Left cardiac atrium (tissue), 4 donors: ENCODE data around the gene GOLGA8B. TPM values are rescaled to one million over a fixed set of nuclear protein-coding genes. Genes with fewer than 3 reads are reported as not detected.
"Not testable (repeated sequence)": the region's sequence is repeated elsewhere in the genome, so short reads cannot be mapped to it uniquely, and the experiment has no call there.

ENCODE experiments used
- ATAC-seq, 2 donors: fragments of 200-7000 bp; cut with Tn5 transposase; one replicate each; pipeline ENCODE4 v1.9.1; 2020; ENCODE audit warnings: mild to moderate bottlenecking in 2 of 2, moderate library complexity in 2 of 2
- DNase-seq: peaks from one replicate; pipeline ENCODE4 v3.0.0-alpha.2; 2020
- intact Hi-C, 2 donors: fragments of 100-400 bp; cut with DNase I; formaldehyde crosslinking; loops; one replicate each; pipeline versions ENCODE4 v1.14.1 to v1.15.1; 2022 to 2023
- total RNA-seq, 2 donors: library from RNA; stranded (reverse); fragmentation: NEBNext Ultra II Directional; extraction: Animal tissue kit (Norgen Biotek cat#: 25700); gene quantifications; one replicate each; pipeline ENCODE4 v1.2.1, GENCODE V29; 2021
- donor health status: DM: no; HTN: yes; CAD: no.
- donor health status: DM: no; HTN: yes; CAD: no; lungs with severe emphysema.
- donor health status: DM: yes; HTN: yes; CAD: no.
- donor health status: Dilated cardiomyopathy.

GOLGA8B gene
- total RNA-seq, 2 donors from 2014 or later: 14.5 to 32.4 TPM

DNA sequence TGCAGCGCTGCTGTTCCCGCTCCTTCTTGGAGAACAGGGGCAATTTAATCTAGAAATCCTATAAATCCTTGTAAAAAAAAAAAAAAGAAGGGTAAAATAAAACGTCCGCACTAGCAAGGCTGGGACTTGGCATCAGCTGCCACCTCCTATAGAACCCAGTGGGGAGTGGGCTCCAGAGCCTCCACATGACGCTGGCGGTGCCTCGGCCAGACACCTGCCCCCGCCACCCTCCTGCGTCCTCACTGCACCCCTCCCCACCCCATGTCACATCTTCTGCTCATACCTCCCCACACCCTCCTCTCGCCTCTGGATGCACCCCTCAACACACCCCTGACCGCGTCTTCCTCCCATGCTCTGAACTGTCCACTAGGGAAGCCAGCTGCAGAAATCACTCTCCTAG, 8.4 kb downstream of the GOLGA8B start:
- ATAC-seq, intact Hi-C loops, DNase-seq: not testable (repeated sequence)

DNA sequence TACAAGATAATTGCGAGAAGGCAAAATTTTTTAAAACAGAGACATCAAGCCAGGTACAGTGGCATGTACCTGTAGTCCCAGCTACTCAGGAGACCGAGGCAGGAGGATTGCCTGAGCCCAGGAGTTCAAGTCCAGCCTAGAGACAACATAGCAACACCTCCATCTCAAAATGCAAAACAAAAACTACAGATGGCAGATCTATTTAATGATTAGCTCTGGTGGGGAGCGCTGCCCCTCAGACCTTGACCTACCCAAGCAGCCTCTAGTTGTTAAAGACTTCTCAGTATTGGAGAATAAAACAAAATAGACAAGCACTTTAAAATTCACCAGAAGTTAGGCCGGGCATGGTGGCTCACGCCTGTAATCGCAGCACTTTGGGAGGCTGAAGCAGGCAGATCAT, 10.5 kb downstream of the GOLGA8B start:
- DNase-seq, intact Hi-C loops, ATAC-seq: not testable (repeated sequence)

DNA sequence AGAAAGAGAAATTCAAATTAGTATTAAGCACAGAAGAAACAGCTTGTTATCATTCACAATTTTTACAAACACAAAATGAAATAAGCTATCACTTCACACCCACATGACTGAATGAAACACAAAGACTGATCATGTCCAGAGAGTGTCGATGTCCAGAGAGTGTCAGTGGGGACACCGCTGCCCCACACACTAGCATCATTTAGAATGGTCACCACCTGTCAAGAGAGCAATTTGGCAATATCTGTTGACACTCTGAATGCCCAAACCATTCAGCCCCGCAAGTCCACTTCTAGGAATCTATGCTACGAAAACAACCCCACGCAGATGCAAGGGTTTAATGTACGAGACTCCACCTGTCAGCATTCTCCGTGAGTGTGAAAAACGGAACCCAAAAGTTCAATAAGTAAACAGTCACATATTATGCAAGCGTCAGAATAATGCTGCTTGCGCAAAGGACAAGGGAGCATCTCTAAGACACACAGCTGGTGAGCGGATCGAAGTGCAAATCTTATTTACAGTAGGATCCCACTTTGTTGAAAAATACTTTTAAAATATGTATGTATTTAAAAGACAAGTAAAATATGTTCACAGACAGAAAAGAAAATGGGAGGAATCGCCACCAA, 11.3 kb downstream of the GOLGA8B start:
- intact Hi-C loops, ATAC-seq, DNase-seq: not testable (repeated sequence)

DNA sequence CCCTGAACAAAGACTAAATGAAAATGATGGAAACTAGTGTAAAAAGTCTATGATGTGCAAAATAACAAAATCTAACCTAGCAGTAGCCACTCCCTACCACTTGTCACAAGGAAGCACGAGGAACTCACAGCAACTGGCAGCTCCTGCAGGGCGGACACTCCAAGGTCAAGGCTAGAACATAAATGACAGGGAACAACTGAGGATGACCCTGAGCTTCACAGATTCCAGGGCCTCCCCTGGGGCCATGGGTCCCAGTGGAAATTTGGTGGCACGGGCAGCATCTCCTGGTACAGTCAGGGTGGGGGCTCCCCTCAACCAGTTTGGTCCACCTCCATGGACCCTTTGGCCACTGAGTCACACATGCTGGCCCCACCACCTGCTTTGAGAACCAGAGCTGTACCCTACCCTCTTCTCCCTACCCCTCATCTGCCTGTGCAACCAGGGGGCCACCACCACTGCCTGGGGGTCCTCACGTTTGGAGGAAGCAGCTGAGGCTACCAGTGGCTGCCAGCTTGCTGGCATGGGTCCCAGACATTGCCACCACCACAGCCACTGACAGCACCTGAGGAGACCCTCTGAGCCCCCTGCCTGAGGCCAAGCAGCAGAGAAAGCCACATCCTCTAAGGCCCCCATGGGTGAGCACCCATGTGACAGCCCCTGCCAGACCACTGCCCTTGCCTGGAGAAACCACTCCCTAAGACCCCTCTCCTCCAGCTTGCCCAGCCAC, 13.6 kb downstream of the GOLGA8B start:
- DNase-seq, intact Hi-C loops: not testable (repeated sequence)
- peak in 1 of 2 donors; percentile 46 for ATAC-seq

DNA sequence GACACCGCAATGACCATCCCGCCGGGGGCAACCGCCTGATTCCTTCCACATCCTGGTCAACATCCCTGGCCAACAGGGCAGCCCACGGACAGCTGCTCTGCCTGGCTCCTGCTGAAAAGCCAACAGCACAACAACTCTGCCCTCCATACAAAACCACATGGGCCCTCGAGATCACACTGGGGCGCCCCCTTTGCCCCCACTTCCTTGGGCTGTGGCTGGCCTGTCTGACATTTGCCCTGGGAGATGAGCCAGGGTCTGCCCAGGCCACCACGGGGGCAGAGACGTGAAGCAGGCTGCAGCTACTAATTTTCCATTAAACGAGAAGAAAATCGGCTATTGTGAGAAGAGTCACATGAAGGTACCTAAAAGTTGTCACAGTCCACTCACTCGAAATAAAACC, 16.3 kb downstream of the GOLGA8B start:
- DNase-seq, intact Hi-C loops, ATAC-seq: not testable (repeated sequence)

DNA sequence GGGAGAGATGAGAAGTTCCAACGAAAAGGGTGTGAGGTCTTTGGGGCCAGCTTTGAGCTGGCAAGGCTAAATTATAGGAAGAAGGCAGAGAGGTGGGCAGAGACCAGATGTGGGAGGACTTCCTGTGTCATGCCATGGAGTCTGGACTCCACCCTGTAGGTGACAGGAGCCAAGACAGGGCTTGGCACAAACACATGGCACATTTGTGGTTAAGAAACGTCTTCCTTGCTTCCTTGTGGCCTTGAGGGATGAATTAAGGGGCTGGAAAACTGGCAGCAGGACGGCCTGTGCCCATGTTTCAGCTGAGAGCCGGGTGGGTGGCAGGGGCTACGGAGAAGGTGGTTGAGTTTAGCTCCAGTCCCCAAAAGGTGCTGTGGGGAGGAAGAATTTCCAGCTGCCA, 18.7 kb downstream of the GOLGA8B start:
- ATAC-seq, intact Hi-C loops, DNase-seq: not testable (repeated sequence)

DNA sequence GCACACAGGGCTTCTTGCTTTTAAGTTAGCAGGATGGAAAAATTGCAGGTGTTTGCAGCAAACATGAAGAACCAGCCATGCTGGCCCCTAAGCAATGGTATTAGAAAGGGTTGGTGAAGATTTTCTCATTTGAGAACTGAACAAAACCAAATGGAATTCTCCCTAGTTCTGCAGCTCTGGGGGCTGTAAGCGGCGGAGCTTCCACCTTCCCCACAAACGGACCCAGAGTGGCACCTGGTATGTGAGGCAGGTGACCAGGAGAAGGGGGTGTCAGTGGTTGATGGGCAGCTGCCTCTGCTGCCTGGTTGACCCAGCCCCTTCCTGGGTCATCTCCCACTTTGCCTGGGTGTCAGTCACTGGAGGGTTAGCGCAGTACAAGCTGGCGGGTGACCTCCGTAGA, 22.6 kb downstream of the GOLGA8B start:
- DNase-seq, intact Hi-C loops, ATAC-seq: not testable (repeated sequence)

DNA sequence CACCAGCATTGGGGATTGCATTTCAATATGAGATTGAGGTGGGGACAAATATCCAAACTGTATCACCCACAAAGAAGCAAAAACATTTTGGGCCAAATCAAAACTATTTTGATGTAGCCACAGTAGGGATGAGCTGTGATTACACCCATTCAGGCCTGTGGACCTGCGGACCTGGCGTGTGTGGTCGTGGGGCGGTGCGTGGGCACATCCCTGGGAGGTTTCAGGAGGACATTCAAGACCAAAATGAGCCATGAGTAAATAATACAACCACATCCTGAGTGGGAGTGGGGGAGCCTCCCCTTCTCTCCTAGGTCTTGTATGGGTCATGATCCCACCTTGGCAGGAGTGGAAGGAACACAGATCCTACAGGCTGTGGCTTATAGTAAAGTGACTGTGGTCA, 23.7 kb downstream of the GOLGA8B start:
- ATAC-seq, intact Hi-C loops, DNase-seq: not testable (repeated sequence)

DNA sequence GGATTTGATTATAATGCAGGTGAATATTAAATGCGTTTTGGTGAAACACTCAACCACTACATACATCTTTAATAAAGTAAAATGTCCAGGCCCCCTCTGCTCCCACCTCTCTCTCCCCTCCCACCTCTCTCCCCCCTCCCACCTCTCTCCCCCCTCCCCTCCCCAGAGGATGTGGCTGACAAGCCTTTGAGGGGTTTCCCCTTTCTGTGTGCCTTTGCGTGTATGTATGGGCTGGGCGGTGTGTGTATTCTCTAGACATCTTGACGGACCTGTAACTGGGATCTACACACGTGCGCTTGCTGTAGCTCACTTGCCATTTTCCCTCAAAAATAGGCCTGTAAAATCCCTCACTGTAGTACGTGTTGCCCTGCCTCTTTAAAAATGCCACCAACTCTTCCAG, 28.3 kb downstream of the GOLGA8B start:
- DNase-seq, intact Hi-C loops, ATAC-seq: not testable (repeated sequence)

DNA sequence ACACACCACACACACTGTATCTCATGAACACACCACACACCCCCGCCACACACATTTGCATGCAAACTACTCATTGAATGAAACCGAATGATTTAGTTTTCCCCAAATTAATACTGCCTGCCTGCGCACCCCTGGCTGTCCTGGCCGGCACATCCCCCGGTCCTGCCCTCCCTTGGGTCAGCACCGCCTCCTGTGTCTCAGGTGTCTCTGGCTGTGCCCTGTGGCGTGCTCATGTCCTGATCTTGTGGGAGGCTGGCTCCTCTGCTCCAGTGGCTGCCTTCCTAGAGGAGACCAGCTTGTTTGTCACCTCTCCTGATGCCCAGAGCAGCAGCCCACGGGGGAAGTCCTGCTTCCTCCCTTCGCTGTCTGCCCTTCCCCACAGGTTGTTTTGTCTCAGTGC, 28.7 kb downstream of the GOLGA8B start:
- ATAC-seq, DNase-seq, intact Hi-C loops: not testable (repeated sequence)

DNA sequence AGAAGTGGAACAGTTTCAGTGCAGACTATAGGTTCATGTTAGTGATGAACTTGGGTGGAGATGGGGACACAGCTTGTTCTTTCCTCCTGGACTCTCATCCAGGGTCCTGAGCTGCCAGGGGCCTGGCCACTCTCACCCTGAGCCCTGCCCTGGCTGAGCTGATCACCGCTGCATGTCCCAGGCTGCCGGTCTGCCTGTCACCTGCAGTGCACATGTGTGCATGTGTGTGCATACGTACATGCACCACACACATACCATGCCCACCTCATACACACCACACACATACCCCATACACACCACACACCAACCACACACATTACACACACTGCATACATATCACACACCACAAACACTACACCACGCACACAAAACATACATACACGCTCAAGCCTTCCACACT, 29.3 kb downstream of the GOLGA8B start:
- peak in 1 of 2 donors; percentile 41 for ATAC-seq
- intact Hi-C loops, DNase-seq: not testable (repeated sequence)

DNA sequence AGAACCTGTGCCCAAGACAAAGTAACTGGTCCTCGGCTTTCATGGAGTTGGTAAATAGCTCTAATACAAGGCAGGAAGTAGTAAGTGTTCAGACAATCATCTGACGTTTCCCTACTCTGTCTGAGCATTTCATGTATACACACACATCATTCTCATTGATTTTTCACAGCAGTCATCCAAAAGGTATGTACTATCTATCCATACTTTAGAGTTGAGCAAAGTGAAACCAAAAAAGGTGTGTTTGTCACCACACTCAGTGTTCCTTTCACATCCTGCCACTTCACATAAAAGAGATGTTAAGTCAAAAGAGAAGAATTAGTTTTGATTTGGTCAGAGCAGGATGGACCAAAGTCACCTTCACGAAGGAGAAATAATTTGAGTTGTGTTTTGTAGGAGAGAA, 33.3 kb downstream of the GOLGA8B start:
- ATAC-seq, DNase-seq, intact Hi-C loops: not testable (repeated sequence)

DNA sequence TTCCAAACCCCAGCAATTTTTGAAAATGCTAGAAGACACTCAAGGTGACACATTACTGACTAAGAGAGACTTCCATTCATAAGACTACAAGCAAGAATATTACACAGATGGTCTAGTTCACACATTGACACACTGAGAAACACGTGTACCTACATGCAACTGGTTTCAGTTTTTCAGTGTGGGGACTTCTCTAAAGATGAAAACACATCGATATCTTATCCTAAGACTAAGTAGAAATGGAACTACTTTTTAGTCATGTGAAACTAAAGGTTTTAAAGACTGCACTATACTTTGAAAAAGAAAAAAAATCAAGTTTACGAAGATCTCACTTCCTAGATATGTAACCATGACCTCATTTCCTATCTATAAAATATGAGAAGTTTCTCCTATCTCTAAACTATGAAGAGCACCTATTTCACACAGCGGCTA, 34.1 kb downstream of the GOLGA8B start:
- ATAC-seq, intact Hi-C loops, DNase-seq: not testable (repeated sequence)

DNA sequence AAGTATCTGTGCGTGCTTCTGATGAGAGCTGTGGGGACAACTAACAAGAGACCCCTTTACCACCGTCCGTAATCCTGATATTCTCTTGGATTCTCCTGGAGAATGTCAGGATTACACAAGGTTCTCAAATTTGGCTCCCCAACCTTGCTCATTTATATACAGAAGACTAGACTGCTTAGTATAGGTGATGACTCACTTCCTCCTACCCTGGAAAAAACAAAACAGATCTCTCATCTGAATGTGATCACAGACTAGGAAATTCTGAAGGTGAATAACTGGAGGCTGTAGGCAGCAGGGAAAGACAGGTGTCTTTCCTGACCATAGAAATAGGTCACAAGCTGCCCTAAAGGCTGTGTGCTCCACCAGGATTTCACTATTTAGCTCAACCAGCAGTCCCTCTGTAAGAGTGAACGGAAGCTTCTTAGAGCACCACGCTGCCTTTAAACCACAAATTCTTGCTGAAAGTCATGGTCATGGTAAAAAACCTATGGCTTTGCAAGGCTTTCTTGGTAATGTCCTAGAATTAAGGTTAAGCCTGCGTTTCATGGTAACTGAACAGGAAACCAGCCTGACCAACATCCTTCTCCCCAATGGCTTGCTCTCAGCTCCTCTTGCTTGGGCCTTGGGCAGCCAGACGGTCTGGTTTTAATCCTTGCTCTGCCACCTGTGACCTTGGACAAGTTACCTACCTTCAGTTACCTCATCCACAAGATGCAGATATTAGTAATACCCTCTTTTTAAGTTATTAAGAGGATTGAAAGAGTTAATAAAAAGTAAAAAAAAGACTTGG, 39.4 kb downstream of the GOLGA8B start:
- intact Hi-C loops, DNase-seq, ATAC-seq: not testable (repeated sequence)

DNA sequence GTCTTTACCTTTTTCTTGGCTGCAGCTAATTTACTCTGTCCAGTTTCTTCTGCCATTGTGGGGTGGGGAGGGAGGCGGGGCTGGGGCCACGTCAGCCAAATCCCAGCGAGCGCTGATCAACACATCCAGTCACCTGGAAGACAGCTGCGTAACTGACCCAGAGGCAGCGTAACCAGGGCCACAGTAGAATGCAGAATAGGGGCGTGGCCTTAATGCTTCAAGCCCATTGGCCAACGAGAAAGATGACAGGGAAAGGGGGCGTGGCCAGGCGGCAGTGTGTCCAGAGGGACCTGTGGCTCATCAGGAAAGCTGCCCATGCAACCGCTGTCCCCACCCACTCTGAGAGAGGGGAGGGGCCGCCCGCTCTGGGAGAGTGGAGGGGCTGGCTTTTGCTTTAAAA, 47.6 kb downstream of the GOLGA8B start:
- DNase-seq, ATAC-seq, intact Hi-C loops: not testable (repeated sequence)

Other genes with a start within 250 kb of the GOLGA8B start
- gene SLC12A6, start 245.9 kb downstream of the GOLGA8B start, total RNA-seq: 10 to 100 TPM; 16.0 to 19.6 TPM
- gene NOP10, start 240.5 kb downstream of the GOLGA8B start, total RNA-seq: 100 to 1,000 TPM; 109 to 117 TPM
- gene NUTM1, start 240.3 kb downstream of the GOLGA8B start, total RNA-seq: not detected
- gene LPCAT4, start 216.5 kb downstream of the GOLGA8B start, total RNA-seq: 10 to 100 TPM; 31.3 to 43.7 TPM
- 10 to 100 TPM; 21.8 to 23.2 TPM for gene GOLGA8A, start 145.8 kb downstream of the GOLGA8B start, total RNA-seq
- 10 to 100 TPM in 1 of 2 donors, 1 to 10 TPM in 1; 4.9 to 19.2 TPM for gene GJD2, start 171.3 kb upstream of the GOLGA8B start, total RNA-seq
- gene ACTC1, start 211.9 kb upstream of the GOLGA8B start, total RNA-seq: over 10,000 TPM; 12,863 to 14,182 TPM